ENCODE data around the gene KLHL33. TPM values are rescaled to one million over a fixed set of nuclear protein-coding genes. Genes with fewer than 3 reads are reported as not detected.

KLHL33 gene
- total RNA-seq, 1 experiment from 2014 or later = not detected

GRCh38 chr14:20460458-20461224, 24.7 kb upstream of the KLHL33 start:
- ATAC-seq (peak; percentile 7), DNase-seq (peak; percentile 35)
- peak overlapping the region; percentile 63 for H3K27ac ChIP-seq (ENCODE audit: low read length)
- intact Hi-C loops (cut with micrococcal nuclease) = loop anchor here (1.0 to 2.0 kb wide), 2 partner anchors 9 to 222 kb away; partner anchors contain the start of gene PNP
- peak overlapping the region; percentile 75 for H2AFZ ChIP-seq (ENCODE audit: low read length)
- H3K4me3 ChIP-seq (ENCODE audit: low read length) = peak overlapping the region; percentile 76
- H3K79me2 ChIP-seq (ENCODE audit: low read length) = peaks cover 48% of the 10 kb centered on the region
- no peaks in the 10 kb centered on the region for H3K27me3 ChIP-seq (ENCODE audit: low read length)
- peak overlapping the region; percentile 91 for H3K4me2 ChIP-seq (ENCODE audit: low read length)
- 0 out of 2 replicates have a peak, but pooled peaks cover 6% of the 10 kb centered on the region for H4K20me1 ChIP-seq (ENCODE audit: low read length)
- no peak for TF ChIP-seq EZH2 (IDR thresholded peaks at IDR 0.05; ENCODE audit: low read length, unreplicated experiment)
- ChIA-PET POLR2A (ENCODE audit: unreplicated experiment) (interaction anchor here (0.5 to 1.2 kb wide), 4 partner anchors 9 to 221 kb away, joined by 3 to 37 read pairs (median 6); partner anchors contain the start of gene PARP2), CTCF (interaction anchor here (0.9 to 1.3 kb wide), 3 partner anchors 9 to 152 kb away, joined by 4 to 7 read pairs (median 5); no protein-coding TSS in a partner anchor)
- H3K9ac ChIP-seq (ENCODE audit: low read length) = peak overlapping the region; percentile 92
- H3K4me1 ChIP-seq (ENCODE audit: insufficient read depth, low read length) = peaks cover 21% of the 10 kb centered on the region
- peaks cover 26% of the 10 kb centered on the region for H3K36me3 ChIP-seq (ENCODE audit: low read depth, low read length)
- H3F3A ChIP-seq (ENCODE audit: low read length, unreplicated experiment) = no peaks in the 10 kb centered on the region
- no peaks in the 10 kb centered on the region for H3K9me2 ChIP-seq (replicated peaks; ENCODE audit: low read length)
- no peaks in the 10 kb centered on the region for H3K9me3 ChIP-seq (ENCODE audit: low read length)
- no TSS peak for BruUV-seq (replicated peaks)

GRCh38 chr14:20458031-20458789, 22.2 kb upstream of the KLHL33 start:
- H3K27ac ChIP-seq (ENCODE audit: low read length) = no peak overlapping the region

More at GRCh38 chr14:20458031-20458789, 22.2 kb upstream of the KLHL33 start:
- DNase-seq (no peak), ATAC-seq (no peak)
- Histone ChIP-seq H3K4me2 (ENCODE audit: low read length) (no peak overlapping the region), H3K4me3 (ENCODE audit: low read length) (no peak overlapping the region), H4K20me1 (ENCODE audit: low read length) (0 out of 2 replicates have a peak, but pooled peaks cover 6% of the 10 kb centered on the region), H3K27me3 (ENCODE audit: low read length) (no peaks in the 10 kb centered on the region), H3K79me2 (ENCODE audit: low read length) (peaks cover 65% of the 10 kb centered on the region), H3K36me3 (ENCODE audit: low read depth, low read length) (peaks cover 26% of the 10 kb centered on the region), H3K9ac (ENCODE audit: low read length) (no peak overlapping the region), H3F3A (ENCODE audit: low read length, unreplicated experiment) (no peaks in the 10 kb centered on the region), H3K9me2 (replicated peaks; ENCODE audit: low read length) (no peaks in the 10 kb centered on the region), H2AFZ (ENCODE audit: low read length) (no peak overlapping the region), H3K9me3 (ENCODE audit: low read length) (no peaks in the 10 kb centered on the region), H3K4me1 (ENCODE audit: insufficient read depth, low read length) (peaks cover 21% of the 10 kb centered on the region)
- ChIA-PET POLR2A (ENCODE audit: unreplicated experiment) (no interaction called here), CTCF (no interaction called here)
- TF ChIP-seq EZH2phosphoT487 (IDR thresholded peaks at IDR 0.05; ENCODE audit: borderline replicate concordance, low read length) = no peak
- no peak for TF ChIP-seq CTCF (conservative IDR thresholded peaks at IDR 0.05; ENCODE audit: low read depth, low read length)
- no peak for TF ChIP-seq EZH2 (IDR thresholded peaks at IDR 0.05; ENCODE audit: low read length, unreplicated experiment)
- intact Hi-C loops (cut with micrococcal nuclease) = no loop called here
- no TSS peak for BruUV-seq (replicated peaks)
